Neural progenitor cell (in vitro differentiated cells): Measurements from ENCODE around the gene RNASEH2A. TPM values are rescaled to one million over a fixed set of nuclear protein-coding genes. Genes with fewer than 3 reads are reported as not detected.

Experiments used
- DNase-seq: peaks from one replicate; pipeline ENCODE4 v3.0.0-alpha.2; 2016; ENCODE audit warnings: low spot score
- H2AFZ ChIP-seq: fragments of 200-600 bp; sonication (generic); replicated peaks from 2 replicates; pipeline ENCODE4 v1.6.1; 2016; ENCODE audit warnings: antibody characterized with exemption
- H3F3A ChIP-seq: fragments of 200-600 bp; sonication (generic); 2 replicates; pipeline ENCODE4 v1.6.1; 2016; ENCODE audit warnings: antibody characterized with exemption, low read depth
- H3K27ac ChIP-seq: fragments of 200-600 bp; sonication (generic); 2 replicates; pipeline ENCODE4 v1.5.1; 2016; ENCODE audit warnings: mild to moderate bottlenecking
- H3K27me3 ChIP-seq: fragments of 200-600 bp; sonication (generic); 2 replicates; pipeline ENCODE4 v1.6.1; 2016; ENCODE audit warnings: mild to moderate bottlenecking, moderate library complexity
- H3K36me3 ChIP-seq: fragments of 200-600 bp; sonication (generic); 2 replicates; pipeline ENCODE4 v1.5.1; 2016
- H3K4me1 ChIP-seq: fragments of 200-600 bp; sonication (generic); 2 replicates; pipeline ENCODE4 v1.6.1; 2016; ENCODE audit warnings: mixed run types
- H3K4me2 ChIP-seq: fragments of 200-600 bp; sonication (generic); 2 replicates; pipeline ENCODE4 v1.6.1; 2016
- H3K4me3 ChIP-seq: fragments of 200-600 bp; sonication (generic); 2 replicates; pipeline ENCODE4 v1.5.1; 2016
- H3K79me2 ChIP-seq: fragments of 200-600 bp; sonication (generic); 2 replicates; pipeline ENCODE4 v1.6.1; 2016; ENCODE audit warnings: low read depth
- H3K9ac ChIP-seq: fragments of 200-600 bp; sonication (generic); 2 replicates; pipeline ENCODE4 v1.6.1; 2016
- H3K9me3 ChIP-seq: fragments of 200-600 bp; sonication (generic); 2 replicates; pipeline ENCODE4 v1.5.1; 2016; ENCODE audit warnings: low read depth
- H4K20me1 ChIP-seq: fragments of 200-600 bp; sonication (generic); 2 replicates; pipeline ENCODE4 v1.6.1; 2016; ENCODE audit warnings: low read depth
- H3K27ac Mint-ChIP-seq: 3 replicates; pipeline ENCODE4 v1.8.0; 2021; ENCODE audit warnings: mixed read lengths
- H3K27me3 Mint-ChIP-seq: 2 replicates; pipeline ENCODE4 v1.8.0; 2022; ENCODE audit warnings: low read depth, mild to moderate bottlenecking, inconsistent platforms, moderate library complexity, mixed read lengths; ENCODE audit not compliant: insufficient read depth
- H3K36me3 Mint-ChIP-seq: 3 replicates; pipeline ENCODE4 v1.8.0; 2021; ENCODE audit warnings: mixed read lengths
- H3K4me1 Mint-ChIP-seq: 3 replicates; pipeline ENCODE4 v1.8.0; 2021; ENCODE audit warnings: mixed read lengths
- H3K4me3 Mint-ChIP-seq: 3 replicates; pipeline ENCODE4 v1.8.0; 2021; ENCODE audit warnings: mild to moderate bottlenecking, moderate library complexity, mixed read lengths
- H3K9me3 Mint-ChIP-seq: 3 replicates; pipeline ENCODE4 v1.8.0; 2020; ENCODE audit warnings: mixed read lengths
- CTCF ChIP-seq: fragments of 200-600 bp; sonication (generic); IDR thresholded peaks from 2 replicates; pipeline ENCODE4 v1.5.1; 2017; ENCODE audit warnings: antibody characterized with exemption, mild to moderate bottlenecking
- EZH2 ChIP-seq: fragments of 200-600 bp; sonication (generic); IDR thresholded peaks from 2 replicates; pipeline ENCODE4 v1.6.1; 2017; ENCODE audit warnings: antibody characterized with exemption, mild to moderate bottlenecking, moderate library complexity
- EZH2phosphoT487 ChIP-seq: fragments of 200-600 bp; sonication (generic); IDR thresholded peaks from 2 replicates; pipeline ENCODE4 v1.6.1; 2017; ENCODE audit warnings: antibody characterized with exemption
- total RNA-seq: library from RNA; depleted of rRNA; stranded (reverse); fragments of >200 nt; gene quantifications from 2 replicates; pipeline ENCODE4 v1.2.3, GENCODE V29; 2015; ENCODE audit warnings: low replicate concordance

RNASEH2A gene
- total RNA-seq, 1 donor from 2014 or later: 60.3 TPM

GRCh38 chr19:12782424-12783290 lies 23.7 kb upstream of the RNASEH2A start:
- Histone ChIP-seq H3F3A (peaks cover 63% of the 10 kb centered on the region), H3K79me2 (no peaks in the 10 kb centered on the region), H3K4me2 (peak overlapping the region; percentile 99), H3K27me3 (no peaks in the 10 kb centered on the region), H4K20me1 (no peaks in the 10 kb centered on the region), H3K9me3 (no peaks in the 10 kb centered on the region), H3K9ac (no peak overlapping the region), H3K36me3 (no peaks in the 10 kb centered on the region), H3K27ac (no peak overlapping the region), H3K4me1 (peaks cover 31% of the 10 kb centered on the region), H2AFZ (peak overlapping the region; percentile 65), H3K4me3 (peak overlapping the region; percentile 66)
- peak; percentile 67 for DNase-seq
- Mint-ChIP-seq H3K36me3 (no peaks in the 10 kb centered on the region), H3K27me3 (peaks cover 14% of the 10 kb centered on the region), H3K4me1 (peaks cover 31% of the 10 kb centered on the region), H3K27ac (peak overlapping the region; percentile 100), H3K4me3 (peak overlapping the region; percentile 90), H3K9me3 (peaks cover 2% of the 10 kb centered on the region)
- TF ChIP-seq EZH2: no peak

GRCh38 chr19:12783291-12783848 lies 23.0 kb upstream of the RNASEH2A start:
- H3K4me2 ChIP-seq: peak overlapping the region; percentile 99
- peaks cover 33% of the 10 kb centered on the region for H3K4me1 ChIP-seq
- H3K27me3 ChIP-seq: no peaks in the 10 kb centered on the region
- Mint-ChIP-seq H3K36me3 (no peaks in the 10 kb centered on the region), H3K27me3 (peaks cover 14% of the 10 kb centered on the region), H3K27ac (peak overlapping the region; percentile 87), H3K4me1 (peaks cover 36% of the 10 kb centered on the region), H3K9me3 (peaks cover 2% of the 10 kb centered on the region), H3K4me3 (peak overlapping the region; percentile 78)
- peaks cover 66% of the 10 kb centered on the region for H3F3A ChIP-seq
- H3K79me2 ChIP-seq: no peaks in the 10 kb centered on the region
- H3K9ac ChIP-seq: no peak overlapping the region
- peak overlapping the region; percentile 66 for H3K4me3 ChIP-seq
- H2AFZ ChIP-seq: no peak overlapping the region
- DNase-seq: no peak
- H3K27ac ChIP-seq: no peak overlapping the region
- H4K20me1 ChIP-seq: no peaks in the 10 kb centered on the region
- TF ChIP-seq CTCF (no peak), EZH2phosphoT487 (no peak), EZH2 (no peak)
- H3K36me3 ChIP-seq: no peaks in the 10 kb centered on the region
- no peaks in the 10 kb centered on the region for H3K9me3 ChIP-seq

GRCh38 chr19:12783849-12784393 lies 22.5 kb upstream of the RNASEH2A start:
- H3K9ac ChIP-seq: no peak overlapping the region
- H3K4me3 ChIP-seq: no peak overlapping the region
- H3K4me1 Mint-ChIP-seq: peaks cover 36% of the 10 kb centered on the region
- H3K36me3 Mint-ChIP-seq: no peaks in the 10 kb centered on the region
- H3F3A ChIP-seq: peaks cover 66% of the 10 kb centered on the region
- H3K79me2 ChIP-seq: no peaks in the 10 kb centered on the region
- no peaks in the 10 kb centered on the region for H3K36me3 ChIP-seq
- no peak overlapping the region for H3K27ac ChIP-seq
- no peaks in the 10 kb centered on the region for H3K27me3 ChIP-seq
- no peaks in the 10 kb centered on the region for H3K9me3 ChIP-seq
- peak overlapping the region; percentile 99 for H3K4me2 ChIP-seq
- H4K20me1 ChIP-seq: no peaks in the 10 kb centered on the region
- H3K4me1 ChIP-seq: peaks cover 34% of the 10 kb centered on the region
- peak overlapping the region; percentile 87 for H3K27ac Mint-ChIP-seq
- DNase-seq: no peak
- peaks cover 16% of the 10 kb centered on the region for H3K27me3 Mint-ChIP-seq
- H3K4me3 Mint-ChIP-seq: peak overlapping the region; percentile 78
- H2AFZ ChIP-seq: no peak overlapping the region
- TF ChIP-seq CTCF (no peak), EZH2phosphoT487 (no peak), EZH2 (no peak)
- H3K9me3 Mint-ChIP-seq: peaks cover 2% of the 10 kb centered on the region
